Keratinocyte (primary cell): ENCODE measurements around the gene FRYL.

Experiments used
- EZH2 ChIP-seq: IDR thresholded peaks from one replicate; pipeline ENCODE4 v1.6.1; 2012; ENCODE audit warnings: inconsistent platforms, mild to moderate bottlenecking, low read length, moderate library complexity
- TF ChIP-seq, protein P1 (sequence below), 3 experiments: IDR thresholded peaks in 1 of 3; conservative IDR thresholded peaks in 1 of 3; optimal IDR thresholded peaks in 1 of 3; 2 replicates in 2 of 3; 3 replicates in 1 of 3; pipeline versions ENCODE3 to v1.5.1; 2011; ENCODE audit warnings: low read length in 3 of 3, mild to moderate bottlenecking in 3 of 3, moderate library complexity in 2 of 3, control low read depth in 1 of 3, inconsistent platforms in 1 of 3; ENCODE audit not compliant: insufficient read depth in 2 of 3; ENCODE audit errors: extremely low read depth in 1 of 3

DNA sequence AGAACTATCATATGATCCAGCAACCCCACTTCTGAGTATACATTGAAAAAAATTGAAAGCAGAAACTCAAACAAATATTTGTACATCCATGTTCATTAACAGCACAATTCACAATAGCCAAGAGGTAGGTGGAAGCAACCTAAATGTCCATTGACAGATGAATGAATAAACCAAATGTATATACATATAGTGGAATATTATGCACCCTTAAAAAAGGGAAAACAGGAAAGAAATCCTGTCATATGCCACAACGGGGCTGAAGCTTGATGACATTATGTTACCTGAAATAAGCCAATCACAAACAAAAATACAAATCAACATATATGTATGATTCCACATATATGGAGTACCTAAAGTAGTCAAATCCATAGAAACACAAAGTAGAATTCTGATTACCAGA is 222.1 kb downstream of the FRYL start:
- TF ChIP-seq, protein P1, sequence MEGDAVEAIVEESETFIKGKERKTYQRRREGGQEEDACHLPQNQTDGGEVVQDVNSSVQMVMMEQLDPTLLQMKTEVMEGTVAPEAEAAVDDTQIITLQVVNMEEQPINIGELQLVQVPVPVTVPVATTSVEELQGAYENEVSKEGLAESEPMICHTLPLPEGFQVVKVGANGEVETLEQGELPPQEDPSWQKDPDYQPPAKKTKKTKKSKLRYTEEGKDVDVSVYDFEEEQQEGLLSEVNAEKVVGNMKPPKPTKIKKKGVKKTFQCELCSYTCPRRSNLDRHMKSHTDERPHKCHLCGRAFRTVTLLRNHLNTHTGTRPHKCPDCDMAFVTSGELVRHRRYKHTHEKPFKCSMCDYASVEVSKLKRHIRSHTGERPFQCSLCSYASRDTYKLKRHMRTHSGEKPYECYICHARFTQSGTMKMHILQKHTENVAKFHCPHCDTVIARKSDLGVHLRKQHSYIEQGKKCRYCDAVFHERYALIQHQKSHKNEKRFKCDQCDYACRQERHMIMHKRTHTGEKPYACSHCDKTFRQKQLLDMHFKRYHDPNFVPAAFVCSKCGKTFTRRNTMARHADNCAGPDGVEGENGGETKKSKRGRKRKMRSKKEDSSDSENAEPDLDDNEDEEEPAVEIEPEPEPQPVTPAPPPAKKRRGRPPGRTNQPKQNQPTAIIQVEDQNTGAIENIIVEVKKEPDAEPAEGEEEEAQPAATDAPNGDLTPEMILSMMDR (optimal IDR thresholded peaks at IDR 0.05 in 1 of 3, IDR thresholded peaks at IDR 0.05 in 1 of 3, conservative IDR thresholded peaks at IDR 0.05 in 1 of 3; ENCODE audit: extremely low read depth in 1 of 3, insufficient read depth in 2 of 3, low read length in 3 of 3): no peak
- no peak for TF ChIP-seq EZH2
